IPS-18a (cell line): Measurements from ENCODE around the gene SFMBT1.
A peak's percentile ranks its signal among the peaks of the same experiment; 100 is the strongest.
"Not testable (repeated sequence)": the region's sequence is repeated elsewhere in the genome, so short reads cannot be mapped to it uniquely, and the experiment has no call there.

Experiments used
- H3K27ac ChIP-seq: one replicate; pipeline ENCODE4 v1.5.1; 2013; ENCODE audit warnings: low read length
- H3K27me3 ChIP-seq: one replicate; pipeline ENCODE4 v1.6.1; 2013; ENCODE audit warnings: mild to moderate bottlenecking, low read length; ENCODE audit not compliant: control insufficient read depth, insufficient read depth
- H3K36me3 ChIP-seq: one replicate; pipeline ENCODE4 v1.6.1; 2013; ENCODE audit warnings: low read depth, low read length; ENCODE audit not compliant: control insufficient read depth
- H3K4me1 ChIP-seq: one replicate; pipeline ENCODE4 v1.6.1; 2013; ENCODE audit warnings: low read depth, low read length; ENCODE audit not compliant: control insufficient read depth
- H3K4me3 ChIP-seq: one replicate; pipeline ENCODE4 v1.5.1; 2013; ENCODE audit warnings: low read length
- H3K9ac ChIP-seq: one replicate; pipeline ENCODE4 v1.6.1; 2013; ENCODE audit warnings: mild to moderate bottlenecking, low read length, moderate library complexity
- H3K9me3 ChIP-seq: one replicate; pipeline ENCODE4 v1.6.1; 2013; ENCODE audit warnings: low read depth, low read length; ENCODE audit not compliant: control insufficient read depth

The SFMBT1 gene

GRCh38 chr3:53044711-53045517, 959 bp downstream of the SFMBT1 start:
- Histone ChIP-seq H3K36me3 (no peaks in the 10 kb centered on the region), H3K9me3 (no peaks in the 10 kb centered on the region), H3K27me3 (peaks cover 47% of the 10 kb centered on the region), H3K27ac (no peak overlapping the region), H3K4me3 (peak overlapping the region; percentile 78), H3K4me1 (peaks cover 5% of the 10 kb centered on the region), H3K9ac (peak overlapping the region; percentile 44)

DNA sequence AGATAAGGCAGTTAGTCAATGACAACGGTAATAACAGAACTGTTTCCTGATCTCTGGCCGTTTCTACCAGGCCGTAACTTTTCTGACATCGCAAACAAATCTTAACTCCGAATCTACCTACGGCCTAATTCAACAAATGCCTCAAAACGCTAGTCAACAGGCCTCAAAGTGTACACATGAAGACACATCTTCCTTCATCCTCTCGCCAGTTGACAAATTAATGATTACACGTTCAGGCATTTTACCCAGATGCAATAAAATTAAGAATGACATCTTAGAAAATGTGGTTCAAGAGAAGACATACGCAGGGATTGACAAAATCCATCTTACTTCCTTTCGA, 1.5 kb downstream of the SFMBT1 start:
- Histone ChIP-seq H3K9me3 (no peaks in the 10 kb centered on the region), H3K27ac (no peak overlapping the region), H3K9ac (peak overlapping the region; percentile 44), H3K27me3 (peaks cover 47% of the 10 kb centered on the region), H3K4me3 (peak overlapping the region; percentile 78), H3K36me3 (no peaks in the 10 kb centered on the region), H3K4me1 (peaks cover 5% of the 10 kb centered on the region)

- Histone ChIP-seq H3K4me3 (no peak overlapping the region), H3K27ac (no peak overlapping the region), H3K9ac (no peak overlapping the region)
Observed at GRCh38 chr3:53043738-53044137, 2.1 kb downstream of the SFMBT1 start.

DNA sequence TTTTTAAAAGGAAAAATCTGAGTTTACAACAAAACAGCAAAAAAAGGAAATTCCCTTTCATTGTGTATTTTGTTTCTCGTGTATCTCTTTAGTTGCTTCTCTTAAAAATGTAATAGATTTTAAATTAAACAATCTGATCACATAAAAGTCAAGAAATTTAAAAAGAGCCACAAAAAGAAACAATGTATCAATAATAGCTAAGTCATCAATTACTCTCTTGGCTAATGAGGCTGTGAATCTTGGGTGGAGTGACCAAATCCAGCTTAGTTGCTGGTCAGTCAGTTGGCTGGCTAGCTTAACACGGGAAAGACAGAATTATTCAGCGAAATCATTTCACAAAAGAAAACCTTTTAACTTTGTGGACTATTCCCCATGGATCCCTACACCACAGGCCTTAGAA, 3.2 kb downstream of the SFMBT1 start:
- no peak overlapping the region for H3K27ac ChIP-seq
- peaks cover 5% of the 10 kb centered on the region for H3K4me1 ChIP-seq
- peaks cover 40% of the 10 kb centered on the region for H3K27me3 ChIP-seq
- no peak overlapping the region for H3K9ac ChIP-seq
- H3K4me3 ChIP-seq: no peak overlapping the region
- no peaks in the 10 kb centered on the region for H3K9me3 ChIP-seq
- H3K36me3 ChIP-seq: no peaks in the 10 kb centered on the region

More at GRCh38 chr3:53043738-53044137, 2.1 kb downstream of the SFMBT1 start:
- H3K9me3 ChIP-seq: no peaks in the 10 kb centered on the region
- H3K4me1 ChIP-seq: peaks cover 5% of the 10 kb centered on the region
- peaks cover 47% of the 10 kb centered on the region for H3K27me3 ChIP-seq
- H3K36me3 ChIP-seq: no peaks in the 10 kb centered on the region

DNA sequence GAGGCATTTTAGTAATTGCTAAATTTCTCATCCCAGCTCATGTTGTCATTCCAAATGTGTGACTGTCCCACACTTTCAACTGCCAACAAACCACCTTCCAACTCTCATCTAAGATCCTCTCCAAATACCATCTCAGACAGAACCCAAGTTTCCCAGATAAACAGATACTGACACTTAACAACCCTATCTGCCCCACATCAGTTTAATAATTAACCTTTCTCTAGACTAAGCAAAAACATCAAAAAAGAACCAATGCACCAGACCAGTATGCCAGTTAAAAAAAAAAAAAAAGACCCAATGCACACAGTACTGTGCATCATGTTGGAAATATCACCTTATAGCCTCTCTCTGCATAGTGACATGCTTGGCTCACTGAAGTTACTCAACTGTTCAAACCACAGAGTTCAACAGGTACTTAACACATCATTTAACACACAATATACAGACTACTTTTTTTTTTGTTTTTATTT, 5.5 kb downstream of the SFMBT1 start:
- no peak overlapping the region for H3K27ac ChIP-seq

GRCh38 chr3:53039376-53039752, 6.5 kb downstream of the SFMBT1 start:
- no peaks in the 10 kb centered on the region for H3K36me3 ChIP-seq
- peaks cover 20% of the 10 kb centered on the region for H3K27me3 ChIP-seq
- no peak overlapping the region for H3K9ac ChIP-seq
- no peaks in the 10 kb centered on the region for H3K9me3 ChIP-seq
- H3K4me1 ChIP-seq: peaks cover 4% of the 10 kb centered on the region
- H3K27ac ChIP-seq: no peak overlapping the region
- no peak overlapping the region for H3K4me3 ChIP-seq

More for the DNA sequence above, 5.5 kb downstream of the SFMBT1 start:
- H3K27me3 ChIP-seq: peaks cover 25% of the 10 kb centered on the region
- no peaks in the 10 kb centered on the region for H3K36me3 ChIP-seq
- no peaks in the 10 kb centered on the region for H3K9me3 ChIP-seq
- no peak overlapping the region for H3K4me3 ChIP-seq
- H3K9ac ChIP-seq: no peak overlapping the region
- H3K4me1 ChIP-seq: peaks cover 5% of the 10 kb centered on the region

GRCh38 chr3:53038679-53039375, 7.0 kb downstream of the SFMBT1 start:
- H3K9ac ChIP-seq: no peak overlapping the region
- H3K27me3 ChIP-seq: peaks cover 15% of the 10 kb centered on the region
- H3K4me3 ChIP-seq: no peak overlapping the region
- H3K36me3 ChIP-seq: no peaks in the 10 kb centered on the region
- peaks cover 3% of the 10 kb centered on the region for H3K4me1 ChIP-seq
- no peaks in the 10 kb centered on the region for H3K9me3 ChIP-seq
- H3K27ac ChIP-seq: no peak overlapping the region

- no peaks in the 10 kb centered on the region for H3K9me3 ChIP-seq
- H3K9ac ChIP-seq: no peak overlapping the region
- H3K4me1 ChIP-seq: peaks cover 6% of the 10 kb centered on the region
- no peak overlapping the region for H3K27ac ChIP-seq
- no peaks in the 10 kb centered on the region for H3K27me3 ChIP-seq
- H3K4me3 ChIP-seq: no peak overlapping the region
- H3K36me3 ChIP-seq: no peaks in the 10 kb centered on the region
Observed at GRCh38 chr3:53035825-53036619, 9.9 kb downstream of the SFMBT1 start.

DNA sequence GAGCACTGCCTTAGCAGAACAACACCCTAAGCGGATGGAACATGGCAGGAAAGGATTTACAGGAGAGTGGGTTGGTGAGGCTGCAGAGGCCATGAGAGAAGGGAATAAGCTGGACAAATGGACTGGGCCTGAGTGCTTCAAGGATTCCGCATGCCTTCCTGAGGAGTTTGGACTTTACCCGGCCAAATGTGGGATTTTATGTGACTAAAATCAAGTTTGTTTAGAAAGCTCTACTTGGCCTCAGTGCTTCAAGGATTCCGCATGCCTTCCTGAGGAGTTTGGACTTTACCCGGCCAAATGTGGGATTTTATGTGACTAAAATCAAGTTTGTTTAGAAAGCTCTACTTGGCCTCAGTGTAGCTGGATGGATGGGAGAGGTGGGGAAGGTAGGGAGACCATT, 10.9 kb downstream of the SFMBT1 start:
- H3K4me3 ChIP-seq, H3K36me3 ChIP-seq, H3K9ac ChIP-seq, H3K9me3 ChIP-seq, H3K27me3 ChIP-seq, H3K27ac ChIP-seq: not testable (repeated sequence)
- H3K4me1 ChIP-seq: peaks cover 16% of the 10 kb centered on the region

DNA sequence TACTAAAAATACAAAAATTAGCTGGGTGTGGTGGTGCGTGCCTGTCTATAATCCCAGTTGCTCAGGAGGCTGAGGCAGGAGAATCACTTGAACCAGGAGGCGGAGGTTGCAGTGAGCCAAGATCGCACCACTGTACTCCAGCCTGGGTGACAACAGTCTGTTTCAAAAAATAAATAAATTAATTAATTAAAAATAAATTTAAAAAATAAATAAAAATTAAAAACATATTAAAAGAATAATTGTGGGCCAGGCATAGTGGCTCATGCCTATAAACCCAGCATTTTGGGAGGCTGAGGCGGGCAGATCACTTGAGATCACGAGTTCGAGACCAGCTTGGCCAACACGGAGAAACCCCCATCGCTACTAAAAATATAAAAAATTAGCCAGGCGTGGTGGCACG, 11.5 kb downstream of the SFMBT1 start:
- not testable (repeated sequence) for H3K27me3 ChIP-seq, H3K4me3 ChIP-seq, H3K27ac ChIP-seq, H3K9me3 ChIP-seq, H3K9ac ChIP-seq, H3K36me3 ChIP-seq
- peaks cover 21% of the 10 kb centered on the region for H3K4me1 ChIP-seq

GRCh38 chr3:53032609-53033008, 13.3 kb downstream of the SFMBT1 start:
- no peaks in the 10 kb centered on the region for H3K9me3 ChIP-seq
- H3K27me3 ChIP-seq: no peaks in the 10 kb centered on the region
- peaks cover 27% of the 10 kb centered on the region for H3K4me1 ChIP-seq
- no peak overlapping the region for H3K27ac ChIP-seq
- H3K36me3 ChIP-seq: no peaks in the 10 kb centered on the region
- no peak overlapping the region for H3K9ac ChIP-seq
- no peak overlapping the region for H3K4me3 ChIP-seq
